IPS DF 6.9 (cell line): ENCODE measurements around the gene KCNQ1.

Experiments
- DNase-seq: peaks from one replicate; pipeline ENCODE4 v3.0.0-alpha.2; 2013; ENCODE audit warnings: low read depth, low spot score
- H3K27ac ChIP-seq: one replicate; pipeline ENCODE4 v1.5.1; 2013; ENCODE audit warnings: low read length, control low read depth
- H3K27me3 ChIP-seq: 2 replicates; pipeline ENCODE4 v1.6.1; 2013; ENCODE audit warnings: mild to moderate bottlenecking, low read length; ENCODE audit not compliant: control insufficient read depth, insufficient read depth
- H3K36me3 ChIP-seq: 2 replicates; pipeline ENCODE4 v1.6.1; 2013; ENCODE audit warnings: low read length; ENCODE audit not compliant: control insufficient read depth, insufficient read depth
- H3K4me1 ChIP-seq: 2 replicates; pipeline ENCODE4 v1.6.1; 2013; ENCODE audit warnings: low read length; ENCODE audit not compliant: control insufficient read depth, insufficient read depth
- H3K4me3 ChIP-seq: 2 replicates; pipeline ENCODE4 v1.5.1; 2013; ENCODE audit warnings: mild to moderate bottlenecking, low read length
- H3K9me3 ChIP-seq: 2 replicates; pipeline ENCODE4 v1.6.1; 2013; ENCODE audit warnings: low read length, inconsistent platforms; ENCODE audit not compliant: control insufficient read depth, insufficient read depth
- WGBS: extraction: QIAGEN DNeasy Blood & Tissue Kit; methylation state at CpG from one replicate; pipeline ENCODE4 v1.1.7; 2013; ENCODE audit warnings: mixed read lengths, missing lambda C conversion rate; ENCODE audit not compliant: insufficient read length, insufficient coverage; 5-methylcytosine and 5-hydroxymethylcytosine counted together

KCNQ1 gene

GRCh38 chr11:2836315-2837095 is 391.7 kb downstream of the KCNQ1 start:
- Histone ChIP-seq H3K36me3 (no peaks in the 10 kb centered on the region), H3K4me3 (no peak overlapping the region), H3K27ac (no peak overlapping the region), H3K9me3 (no peaks in the 10 kb centered on the region), H3K4me1 (peaks cover 6% of the 10 kb centered on the region; the same call in 1 of the 2 replicates), H3K27me3 (0 out of 2 replicates have a peak, but pooled peaks cover 2% of the 10 kb centered on the region)
- WGBS, result no CpG with 5 or more reads among the region's 23 CpGs
- DNase-seq, result no peak

DNA sequence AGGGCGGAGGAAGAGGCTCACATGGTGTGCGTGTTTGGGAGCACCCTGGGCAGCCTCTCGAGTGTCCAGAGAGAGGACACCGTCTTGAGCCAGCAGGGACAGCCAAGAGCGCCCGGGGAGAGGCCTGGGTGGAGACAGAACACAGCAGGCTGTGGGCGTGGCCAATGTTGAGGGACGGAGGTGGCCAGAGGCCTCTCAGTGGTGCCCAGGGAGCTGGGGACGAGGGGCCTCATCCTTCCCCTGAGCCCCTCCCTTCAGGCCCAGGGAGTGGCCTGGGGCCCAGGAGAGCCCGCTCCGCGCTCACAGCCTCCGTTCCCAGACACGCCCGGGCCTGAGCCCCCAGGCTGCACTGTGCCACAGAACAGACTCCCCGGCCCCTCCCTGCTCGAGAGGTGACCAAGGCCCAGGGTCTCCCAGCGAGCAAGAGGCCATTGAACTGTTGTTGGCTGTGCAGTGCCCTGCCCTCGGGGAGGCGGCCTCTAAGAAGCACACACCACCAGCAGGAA is 392.3 kb downstream of the KCNQ1 start:
- DNase-seq, result peak; percentile 16
- Histone ChIP-seq H3K4me3 (no peak overlapping the region), H3K4me1 (peaks cover 6% of the 10 kb centered on the region; the same call in 1 of the 2 replicates), H3K9me3 (no peaks in the 10 kb centered on the region), H3K36me3 (no peaks in the 10 kb centered on the region), H3K27ac (no peak overlapping the region), H3K27me3 (0 out of 2 replicates have a peak, but pooled peaks cover 2% of the 10 kb centered on the region)
- WGBS, result no CpG with 5 or more reads among the region's 20 CpGs

DNA sequence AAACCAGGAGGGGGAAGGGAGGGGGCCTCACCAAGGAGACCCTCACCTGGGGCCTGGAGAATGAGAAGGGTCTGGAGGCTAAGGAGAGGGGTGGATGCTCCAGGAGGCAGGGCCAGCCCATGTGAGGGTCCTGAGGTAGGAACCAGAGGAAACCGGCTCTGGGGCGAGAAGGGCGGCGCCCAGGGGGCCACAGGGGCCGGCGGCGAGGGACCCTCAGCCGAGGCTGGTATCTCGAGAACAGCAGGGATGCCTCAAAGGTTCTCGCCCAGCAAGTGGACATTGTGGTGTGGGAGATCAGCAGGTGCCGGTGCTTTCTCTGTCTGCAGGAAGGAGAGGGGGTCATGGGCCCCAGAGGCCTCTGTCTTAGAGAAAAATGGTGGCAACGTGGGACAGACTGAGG is 392.8 kb downstream of the KCNQ1 start:
- Histone ChIP-seq H3K27me3 (0 out of 2 replicates have a peak, but pooled peaks cover 2% of the 10 kb centered on the region), H3K4me3 (no peak overlapping the region), H3K27ac (no peak overlapping the region), H3K9me3 (no peaks in the 10 kb centered on the region), H3K36me3 (no peaks in the 10 kb centered on the region), H3K4me1 (peaks cover 6% of the 10 kb centered on the region; the same call in 1 of the 2 replicates)
- WGBS, result no CpG with 5 or more reads among the region's 12 CpGs
- DNase-seq, result no peak

DNA sequence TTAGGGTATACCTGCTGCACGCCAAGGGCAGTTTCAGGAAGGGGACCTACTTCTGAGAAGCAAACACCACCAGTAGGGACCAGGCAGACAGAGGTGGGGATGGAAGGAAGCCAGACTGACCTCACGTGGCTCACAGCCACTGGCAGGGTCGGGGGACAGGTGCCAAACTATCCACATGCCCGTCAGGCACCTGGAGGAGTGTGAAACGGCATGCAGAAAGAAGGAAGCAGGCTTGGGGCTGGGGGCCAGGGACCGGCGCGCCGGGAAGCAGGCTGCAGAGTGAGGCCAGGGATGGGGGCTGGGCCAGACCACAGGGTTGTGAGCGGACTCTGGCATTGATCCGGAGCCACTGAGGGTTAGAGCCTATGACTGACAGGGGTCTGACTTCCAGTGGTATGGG is 393.3 kb downstream of the KCNQ1 start:
- H3K9me3 ChIP-seq, result no peaks in the 10 kb centered on the region
- no peak overlapping the region for H3K27ac ChIP-seq
- WGBS, result no CpG with 5 or more reads among the region's 11 CpGs
- H3K27me3 ChIP-seq, result no peaks in the 10 kb centered on the region
- H3K36me3 ChIP-seq, result no peaks in the 10 kb centered on the region
- no peak for DNase-seq
- no peak overlapping the region for H3K4me3 ChIP-seq
- peaks cover 6% of the 10 kb centered on the region; the same call in 1 of the 2 replicates for H3K4me1 ChIP-seq

GRCh38 chr11:2838676-2839294 is 394.0 kb downstream of the KCNQ1 start:
- no CpG with 5 or more reads among the region's 25 CpGs for WGBS
- Histone ChIP-seq H3K36me3 (no peaks in the 10 kb centered on the region), H3K27me3 (no peaks in the 10 kb centered on the region), H3K4me3 (no peak overlapping the region), H3K4me1 (peaks cover 6% of the 10 kb centered on the region; the same call in 1 of the 2 replicates), H3K27ac (no peak overlapping the region), H3K9me3 (no peaks in the 10 kb centered on the region)
- DNase-seq, result no peak

- no peak overlapping the region for H3K27ac ChIP-seq
- no peaks in the 10 kb centered on the region for H3K27me3 ChIP-seq
- no peaks in the 10 kb centered on the region for H3K9me3 ChIP-seq
- H3K4me3 ChIP-seq, result no peak overlapping the region
- no CpG with 5 or more reads among the region's 23 CpGs for WGBS
- H3K36me3 ChIP-seq, result no peaks in the 10 kb centered on the region
- no peak for DNase-seq
- peaks cover 6% of the 10 kb centered on the region; the same call in 1 of the 2 replicates for H3K4me1 ChIP-seq
These were observed 394.7 kb downstream of the KCNQ1 start for GRCh38 chr11:2839395-2839943.

DNA sequence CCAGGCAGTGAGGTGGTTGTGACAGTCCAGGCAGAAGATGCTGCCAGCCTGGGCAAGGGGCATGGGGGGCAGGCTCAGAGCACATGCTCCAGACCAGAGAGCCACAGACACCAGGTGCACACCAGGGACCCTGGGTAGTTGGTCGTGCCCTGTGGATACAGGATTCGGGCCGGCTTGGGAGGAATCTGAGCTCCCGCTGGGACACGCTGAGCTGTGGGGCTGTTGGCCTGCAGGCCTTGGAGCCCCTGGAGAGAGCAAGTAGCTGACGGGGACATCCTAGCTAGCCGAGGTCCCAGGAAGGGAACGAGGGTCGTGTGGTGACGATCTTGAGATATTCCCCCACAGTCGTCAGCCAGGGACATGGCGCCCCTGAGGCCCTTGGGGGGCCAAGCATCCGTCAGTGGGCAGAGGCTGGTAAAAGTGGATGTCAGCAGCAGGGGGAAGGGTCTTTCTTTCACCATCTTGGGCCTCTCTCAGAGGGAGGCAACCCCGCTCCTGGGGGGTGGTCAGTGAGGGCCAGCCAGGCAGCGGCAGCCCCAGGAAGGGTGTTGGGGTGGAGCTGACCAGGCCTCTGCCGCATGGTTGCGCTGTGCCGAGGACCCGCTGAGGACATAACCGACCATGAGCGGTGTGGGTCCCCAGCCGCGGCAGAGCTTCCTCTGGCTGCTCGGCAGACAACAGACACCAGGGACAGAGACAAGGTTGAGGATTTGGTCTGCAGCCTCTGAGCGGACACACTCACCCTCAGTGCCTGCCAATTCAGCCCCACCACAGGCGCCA is 396.8 kb downstream of the KCNQ1 start:
- WGBS, result no CpG with 5 or more reads among the region's 26 CpGs
- Histone ChIP-seq H3K9me3 (no peaks in the 10 kb centered on the region), H3K36me3 (no peaks in the 10 kb centered on the region), H3K4me3 (no peak overlapping the region), H3K4me1 (peaks cover 6% of the 10 kb centered on the region), H3K27ac (no peak overlapping the region), H3K27me3 (no peaks in the 10 kb centered on the region)
- no peak for DNase-seq

- Histone ChIP-seq H3K27me3 (no peaks in the 10 kb centered on the region), H3K4me1 (peaks cover 3% of the 10 kb centered on the region), H3K9me3 (no peaks in the 10 kb centered on the region), H3K27ac (no peak overlapping the region), H3K4me3 (no peak overlapping the region), H3K36me3 (no peaks in the 10 kb centered on the region; the same call in 1 of the 2 replicates)
- DNase-seq, result no peak
- WGBS, result no CpG with 5 or more reads among the region's 16 CpGs
These were observed 398.1 kb downstream of the KCNQ1 start for GRCh38 chr11:2842876-2843275.

DNA sequence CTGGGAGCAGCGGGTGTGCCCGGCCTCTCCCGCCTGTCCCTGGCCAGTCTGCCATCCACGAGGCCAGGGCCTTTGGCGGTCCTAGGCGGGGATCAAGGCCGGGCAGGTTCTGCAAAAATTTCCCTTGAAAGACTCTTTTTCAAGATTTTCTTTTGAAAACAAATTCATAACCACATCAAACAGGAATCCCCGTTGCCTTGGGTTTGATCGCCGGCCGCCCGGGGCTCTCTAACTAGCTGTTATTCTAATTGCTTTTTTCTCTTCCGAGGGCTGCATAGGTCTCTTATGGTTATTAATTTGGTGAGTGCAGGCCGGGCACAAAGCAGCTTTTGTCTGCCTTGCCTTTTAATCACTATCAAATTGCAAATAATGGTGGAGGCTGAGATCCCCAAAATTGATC is 398.7 kb downstream of the KCNQ1 start:
- H3K4me1 ChIP-seq, result peaks cover 3% of the 10 kb centered on the region
- no peaks in the 10 kb centered on the region for H3K27me3 ChIP-seq
- H3K9me3 ChIP-seq, result no peaks in the 10 kb centered on the region
- no peak for DNase-seq
- no CpG with 5 or more reads among the region's 14 CpGs for WGBS
- H3K4me3 ChIP-seq, result no peak overlapping the region
- no peak overlapping the region for H3K27ac ChIP-seq
- no peaks in the 10 kb centered on the region; the same call in 1 of the 2 replicates for H3K36me3 ChIP-seq
